ENCODE results near the gene DRAM1. TPM values are rescaled to one million over a fixed set of nuclear protein-coding genes. Genes with fewer than 3 reads are reported as not detected.

The DRAM1 gene
- total and polyA plus RNA-seq, 2 of the 4 experiments (the other 2 are of a cell fraction) = 20.0 to 27.2 TPM

DNA sequence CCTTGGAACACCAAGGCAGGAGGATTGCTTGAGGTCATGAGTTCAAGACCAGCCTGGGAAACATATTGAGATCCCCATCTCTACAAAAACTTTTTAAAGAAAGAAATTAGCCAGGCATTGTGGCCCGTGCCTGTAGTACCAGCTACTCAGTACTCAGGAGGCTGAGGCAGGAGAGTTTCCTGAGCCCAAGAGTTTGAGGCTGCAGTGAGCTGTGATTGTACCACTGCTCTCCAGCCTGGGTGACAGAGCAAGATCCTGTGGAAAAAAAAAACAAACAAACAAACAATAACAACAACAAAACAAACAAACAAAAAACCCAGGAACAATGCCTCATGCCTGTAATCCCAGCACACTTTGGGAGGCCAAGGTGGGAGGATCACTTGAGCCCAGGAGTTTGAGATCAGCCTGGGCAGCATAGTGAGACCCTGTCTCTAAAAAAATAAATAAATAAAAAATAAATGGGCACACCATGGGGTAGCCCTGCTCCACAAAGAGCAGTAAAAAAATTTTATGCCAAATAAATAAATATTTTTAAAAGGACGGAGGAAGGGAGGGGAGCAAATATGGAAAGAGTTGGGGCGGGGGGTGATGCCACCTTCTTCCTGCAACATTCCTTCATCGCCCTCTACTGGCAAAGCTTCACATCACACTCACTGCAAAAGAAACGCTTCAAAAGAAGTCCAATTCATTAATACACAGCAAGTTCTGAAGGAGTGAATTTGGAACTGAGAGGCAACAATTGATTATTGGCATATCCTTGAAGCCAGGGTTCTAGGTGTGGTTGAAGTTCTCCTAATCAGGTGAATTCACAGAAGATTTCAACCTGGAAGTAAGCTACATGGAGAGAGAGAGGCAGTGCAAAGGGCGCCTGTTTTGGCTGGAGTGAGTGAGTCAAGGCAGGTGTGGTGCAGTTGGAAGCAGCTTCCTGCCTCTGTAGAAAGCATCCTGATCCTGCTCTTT lies 37.8 kb upstream of the DRAM1 start:
- H3K4me1 ChIP-seq (ENCODE audit: control insufficient read depth, insufficient read depth, low read length) = no peaks in the 10 kb centered on the region
- no peaks in the 10 kb centered on the region for H3K27me3 ChIP-seq (ENCODE audit: control insufficient read depth, insufficient read depth, low read length)
- CTCF ChIA-PET = interaction anchor here (0.6 to 3.1 kb wide), 11 partner anchors 9 to 513 kb away, joined by 3 to 19 read pairs (median 4); partner anchors contain the start of gene GNPTAB
- no peak overlapping the region for H3K27ac ChIP-seq (ENCODE audit: insufficient read depth, low read length)
- ATAC-seq (ENCODE audit: low read depth) = peak; percentile 92
- H4K20me1 ChIP-seq (ENCODE audit: insufficient read depth, low read length) = no peaks in the 10 kb centered on the region
- no peak overlapping the region for H3K4ac ChIP-seq (ENCODE audit: low read depth, low read length)
- no peak overlapping the region for H3K23ac ChIP-seq (ENCODE audit: low read depth, low read length)
- POLR2A ChIA-PET (ENCODE audit: unreplicated experiment) = no interaction called here
- DNase-seq = peak; percentile 68
- H3K36me3 ChIP-seq (ENCODE audit: control insufficient read depth, insufficient read depth, low read length) = no peaks in the 10 kb centered on the region
- H4K91ac ChIP-seq (ENCODE audit: insufficient read depth, low read depth, low read length) = no peak overlapping the region
- H3K9me3 ChIP-seq (ENCODE audit: control insufficient read depth, insufficient read depth, low read length) = no peaks in the 10 kb centered on the region
- H2AK5ac ChIP-seq (ENCODE audit: low read depth, low read length) = peak overlapping the region; percentile 20; the same call in 1 of the 2 replicates
- H3K4me3 ChIP-seq (ENCODE audit: insufficient read depth, low read depth, low read length) = no peak overlapping the region
- H3K56ac ChIP-seq (ENCODE audit: extremely low read depth, insufficient read depth, low read length) = no peak overlapping the region
- H2BK15ac ChIP-seq (ENCODE audit: low read depth, low read length) = no peak overlapping the region; the same call in 2 of the 3 replicates
- no peak overlapping the region; a peak in 1 of 4 replicates for H4K8ac ChIP-seq (ENCODE audit: low read depth in 2 of 2, low read length in 2 of 2)
- H4K5ac ChIP-seq (ENCODE audit: low read depth, low read length) = no peak overlapping the region
- no peaks in the 10 kb centered on the region for H3K9me1 ChIP-seq (ENCODE audit: insufficient read depth, low read length)
- H2BK120ac ChIP-seq (ENCODE audit: low read depth, low read length) = peak overlapping the region; percentile 67; the same call in 1 of the 2 replicates
- no CpG with 5 or more reads among the region's 6 CpGs for WGBS, 2 experiments (ENCODE audit: extremely low coverage in 2 of 2, insufficient read length in 1 of 2)
- peak overlapping the region; percentile 51 for H2AK9ac ChIP-seq (replicated peaks; ENCODE audit: low read depth, low read length, poor library complexity)
- dilution Hi-C loops (cut with HindIII; ENCODE audit: low sequenced_read_pairs, unreplicated experiment) (no loop called here), in situ Hi-C loops (cut with MboI; ENCODE audit: low sequenced_read_pairs) (loop anchor here (5.0 kb wide), 1 partner anchor 422 kb away; no protein-coding TSS in a partner anchor), intact Hi-C loops (cut with micrococcal nuclease) (loop anchor here (1.0 to 10.0 kb wide), 2 partner anchors 66 to 275 kb away; no protein-coding TSS in a partner anchor)
- no peak overlapping the region for H2BK20ac ChIP-seq (ENCODE audit: low read depth, low read length)
- no peaks in the 10 kb centered on the region for H3K79me1 ChIP-seq (ENCODE audit: low read depth in 1 of 2, low read length in 2 of 2)
- no peak overlapping the region for H3K18ac ChIP-seq (ENCODE audit: low read depth, low read length)
- no peak overlapping the region; the same call in 1 of the 2 replicates for H3K14ac ChIP-seq (replicated peaks; ENCODE audit: low read depth, low read length)
- no peak overlapping the region for H3K4me2 ChIP-seq (ENCODE audit: low read depth, low read length)
- BruUV-seq (replicated peaks) = no TSS peak
- no peak overlapping the region for H3K9ac ChIP-seq (ENCODE audit: low read depth, low read length)
- TF ChIP-seq RAD21 (IDR thresholded peaks at IDR 0.05; ENCODE audit: low read length) = peak; percentile 74
- TF ChIP-seq POLR2A (IDR thresholded peaks at IDR 0.05; ENCODE audit: low read depth, low read length) = no peak
- TF ChIP-seq SMC3 (IDR thresholded peaks at IDR 0.05; ENCODE audit: low read depth, low read length) = peak; percentile 66
- no peak for TF ChIP-seq CEBPB (IDR thresholded peaks at IDR 0.05; ENCODE audit: low read depth, low read length)
- TF ChIP-seq, protein P1, sequence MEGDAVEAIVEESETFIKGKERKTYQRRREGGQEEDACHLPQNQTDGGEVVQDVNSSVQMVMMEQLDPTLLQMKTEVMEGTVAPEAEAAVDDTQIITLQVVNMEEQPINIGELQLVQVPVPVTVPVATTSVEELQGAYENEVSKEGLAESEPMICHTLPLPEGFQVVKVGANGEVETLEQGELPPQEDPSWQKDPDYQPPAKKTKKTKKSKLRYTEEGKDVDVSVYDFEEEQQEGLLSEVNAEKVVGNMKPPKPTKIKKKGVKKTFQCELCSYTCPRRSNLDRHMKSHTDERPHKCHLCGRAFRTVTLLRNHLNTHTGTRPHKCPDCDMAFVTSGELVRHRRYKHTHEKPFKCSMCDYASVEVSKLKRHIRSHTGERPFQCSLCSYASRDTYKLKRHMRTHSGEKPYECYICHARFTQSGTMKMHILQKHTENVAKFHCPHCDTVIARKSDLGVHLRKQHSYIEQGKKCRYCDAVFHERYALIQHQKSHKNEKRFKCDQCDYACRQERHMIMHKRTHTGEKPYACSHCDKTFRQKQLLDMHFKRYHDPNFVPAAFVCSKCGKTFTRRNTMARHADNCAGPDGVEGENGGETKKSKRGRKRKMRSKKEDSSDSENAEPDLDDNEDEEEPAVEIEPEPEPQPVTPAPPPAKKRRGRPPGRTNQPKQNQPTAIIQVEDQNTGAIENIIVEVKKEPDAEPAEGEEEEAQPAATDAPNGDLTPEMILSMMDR (conservative IDR thresholded peaks at IDR 0.05; ENCODE audit: low read depth, low read length) = peak; percentile 75
- TF ChIP-seq MAFK (IDR thresholded peaks at IDR 0.05; ENCODE audit: low read depth, low read length) = no peak
- no peak for TF ChIP-seq NFE2L2 (IDR thresholded peaks at IDR 0.05; ENCODE audit: low read depth, low read length)
- H2BK5ac ChIP-seq (ENCODE audit: low read depth, low read length, poor library complexity, severe bottlenecking) = no peak overlapping the region
- H2AFZ ChIP-seq (replicated peaks; ENCODE audit: low read length, poor library complexity) = peak overlapping the region; percentile 61

All from IMR-90 (cell line).